Stimulated activated CD8-positive, alpha-beta memory T cell treated with anti-CD3 and anti-CD28 coated beads, Interleukin-15, amount 100 ng/mL, for 24 hours (primary cell): ENCODE data around the gene CYP2S1.
"Not testable (repeated sequence)": the region's sequence is repeated elsewhere in the genome, so short reads cannot be mapped to it uniquely, and the experiment has no call there.

Source experiments
- DNase-seq: peaks from one replicate; pipeline ENCODE4 v3.0.0-alpha.2; 2020; ENCODE audit warnings: low read depth

Gene CYP2S1

DNA sequence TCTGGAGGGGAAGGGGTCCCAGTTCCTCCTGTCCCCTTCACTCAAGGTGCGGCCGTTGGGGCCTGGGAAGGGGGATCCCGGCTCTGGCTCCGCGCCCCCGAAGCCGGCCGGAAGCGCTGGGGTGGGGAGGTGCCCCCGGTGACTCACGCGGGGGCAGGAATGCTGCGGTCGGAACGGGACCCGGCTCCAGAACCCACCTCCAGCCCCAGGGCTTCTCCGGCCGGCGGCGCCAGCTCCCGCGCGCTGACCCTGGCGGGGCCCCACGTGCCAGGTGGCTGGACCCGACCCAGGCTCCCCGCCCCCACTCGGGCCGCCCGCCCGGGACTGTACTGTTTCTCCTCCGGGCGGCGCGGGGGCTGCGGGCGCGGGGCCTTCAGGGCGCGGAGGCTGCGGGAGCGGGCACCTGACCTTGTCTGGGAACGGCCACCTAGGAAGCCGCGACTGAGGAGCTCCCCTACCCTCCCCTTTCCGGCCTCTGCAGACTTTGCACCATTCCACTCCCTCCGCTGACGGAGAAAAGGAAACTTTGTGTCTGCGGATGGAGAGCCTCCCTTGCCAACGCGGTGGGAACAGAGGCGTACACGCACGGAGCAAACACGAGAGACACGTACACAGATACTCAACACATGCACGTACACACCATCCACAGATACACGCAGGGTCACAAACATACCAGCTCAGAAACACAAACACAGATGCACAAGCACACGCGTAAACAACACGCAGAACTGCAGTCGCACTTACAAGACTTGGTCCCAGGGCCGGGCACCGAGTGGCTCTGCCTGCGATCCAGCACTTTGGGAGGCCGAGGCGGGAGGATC, 33.2 kb downstream of the CYP2S1 start:
- no peak for DNase-seq

DNA sequence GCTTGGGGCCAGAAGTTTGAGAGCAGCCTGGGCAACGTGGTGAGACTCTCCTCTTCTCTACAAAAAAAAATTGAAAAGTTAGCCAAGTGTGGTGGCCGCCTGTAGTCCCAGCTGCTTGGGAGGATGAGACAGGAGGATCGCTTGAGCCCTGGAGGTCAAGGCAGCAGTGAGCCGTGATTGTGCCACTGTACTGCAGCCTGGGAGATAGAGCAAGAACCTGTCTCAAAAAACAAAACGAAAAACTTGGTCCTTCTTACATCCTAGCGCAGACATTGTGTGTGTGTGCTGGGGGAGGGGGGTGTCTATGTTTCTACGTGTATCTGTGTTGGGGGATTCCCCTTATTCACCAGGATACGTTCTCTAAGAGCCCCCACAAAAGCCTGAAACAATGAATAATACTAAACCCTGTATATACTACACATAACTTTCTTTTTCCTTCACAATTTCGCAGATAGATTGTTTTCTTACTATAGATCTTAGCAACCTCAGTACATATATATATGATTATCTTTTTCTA, 33.9 kb downstream of the CYP2S1 start:
- DNase-seq: no peak

DNA sequence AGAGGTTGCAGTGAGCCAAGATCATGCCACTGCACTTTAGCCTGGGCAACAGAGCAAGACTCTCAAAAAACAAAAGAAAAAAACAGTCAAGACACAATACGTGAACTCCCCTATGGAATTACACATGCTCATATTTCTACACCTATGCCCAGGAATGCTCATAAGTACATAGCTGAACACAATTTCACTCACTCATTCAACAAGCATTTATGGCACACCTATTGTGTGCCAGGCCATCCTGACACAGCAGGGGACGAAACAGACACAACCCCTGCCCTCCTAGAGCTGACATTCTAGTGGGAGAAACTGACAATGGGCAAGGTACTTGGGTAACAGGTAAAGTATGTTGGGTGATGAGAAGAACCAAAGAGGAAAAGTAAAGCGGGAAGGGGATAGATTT, 35.5 kb downstream of the CYP2S1 start:
- no peak for DNase-seq

DNA sequence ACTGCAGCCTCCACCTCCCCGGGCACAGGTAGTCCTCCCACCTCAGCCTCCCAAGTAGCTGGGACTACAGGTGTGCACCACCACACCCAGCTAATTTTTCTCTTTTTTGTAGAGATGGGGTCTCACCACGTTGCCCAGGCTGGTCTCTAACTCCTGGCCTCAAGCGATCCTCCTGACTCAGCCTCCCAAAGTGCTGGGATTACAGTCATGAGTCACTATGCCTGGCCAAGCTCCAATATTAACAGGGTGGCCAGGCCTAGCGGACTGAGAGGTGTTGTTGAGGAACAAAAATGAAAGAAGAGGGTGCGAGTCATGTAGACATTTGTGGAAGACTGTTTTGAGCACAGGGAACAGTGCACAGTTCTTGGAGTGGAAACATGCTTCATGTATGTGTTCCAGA, 36.3 kb downstream of the CYP2S1 start:
- not testable (repeated sequence) for DNase-seq

DNA sequence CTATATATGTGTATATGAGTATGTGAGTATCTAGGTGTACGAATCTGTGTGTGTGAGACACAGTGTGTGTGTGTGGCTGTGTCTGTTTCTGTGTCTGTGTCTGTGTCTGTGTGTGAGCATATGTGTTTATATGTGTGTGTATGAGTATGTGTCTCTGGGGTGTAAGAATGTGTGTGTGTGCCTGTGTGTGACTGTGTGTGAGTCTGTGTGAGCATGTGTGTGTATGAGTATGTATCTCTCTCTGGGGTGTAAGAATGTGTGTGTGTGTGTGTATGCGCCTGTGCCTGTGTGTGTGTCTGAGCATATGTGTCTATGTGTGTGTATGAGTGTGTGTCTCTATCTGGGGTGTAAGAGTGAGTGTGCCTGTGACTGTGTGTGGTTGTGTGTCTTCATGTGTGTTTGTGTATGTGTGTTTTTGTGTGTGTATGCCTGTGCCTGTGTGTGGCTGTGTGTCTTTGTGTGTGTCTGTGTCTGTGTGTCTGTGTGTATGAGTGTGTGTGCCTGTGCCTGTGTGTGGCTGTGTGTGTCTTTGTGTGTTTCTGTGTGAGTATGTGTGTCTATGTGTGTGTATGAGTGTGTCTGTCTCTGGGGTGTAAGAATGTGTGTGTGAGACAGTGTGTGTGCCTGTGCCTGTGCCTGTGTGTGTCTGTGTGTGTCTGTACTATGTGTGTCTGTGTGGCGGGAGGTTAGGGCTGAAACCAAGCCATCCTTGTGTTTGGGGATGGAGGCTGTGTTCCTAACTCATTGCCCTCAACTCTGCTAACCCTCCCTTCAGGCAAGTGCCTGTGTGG, 37.2 kb downstream of the CYP2S1 start:
- no peak for DNase-seq

DNA sequence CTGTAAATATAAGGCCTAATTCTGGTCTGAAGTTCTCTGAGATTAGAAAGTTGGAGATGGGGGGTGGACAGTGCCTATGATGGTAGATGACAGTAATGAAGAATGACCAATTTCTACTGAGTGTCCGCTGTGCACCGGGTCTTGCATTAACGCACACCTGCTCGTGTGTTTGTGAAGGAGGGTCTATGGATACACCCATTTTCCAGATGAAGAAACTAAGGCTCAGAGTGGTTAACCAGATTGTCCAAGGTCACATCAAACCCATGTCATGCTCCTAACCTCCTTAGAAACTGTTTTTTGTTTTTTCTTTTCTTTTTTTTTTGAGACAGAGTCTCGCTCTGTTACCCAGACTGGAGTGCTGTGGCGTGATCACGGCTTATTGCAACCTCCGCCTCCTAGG, 39.7 kb downstream of the CYP2S1 start:
- no peak for DNase-seq

DNA sequence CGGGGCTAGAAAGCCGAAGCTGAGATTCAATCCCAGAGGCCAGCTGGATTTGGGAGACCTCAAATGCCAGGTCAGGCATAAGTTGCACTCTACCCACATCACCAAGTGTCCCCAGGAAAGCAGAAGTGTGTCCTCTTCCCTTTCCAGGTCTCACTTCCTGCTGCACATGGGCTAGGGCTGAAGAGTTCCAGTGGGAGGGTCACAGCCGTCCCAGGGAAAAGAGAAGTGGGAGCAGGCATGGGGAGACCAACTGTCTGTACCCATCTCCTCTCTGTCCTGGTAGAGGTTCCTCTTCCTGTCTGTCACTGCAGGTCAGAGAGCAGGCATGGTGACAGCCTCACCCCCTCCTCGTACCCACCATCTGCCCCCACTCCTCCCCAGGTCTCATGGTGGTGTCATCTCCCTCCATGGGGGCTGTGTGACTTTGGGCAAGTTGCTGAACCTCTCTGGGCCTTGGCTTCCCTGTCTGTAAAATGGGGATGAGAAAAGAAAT, 40.8 kb downstream of the CYP2S1 start:
- DNase-seq: no peak

DNA sequence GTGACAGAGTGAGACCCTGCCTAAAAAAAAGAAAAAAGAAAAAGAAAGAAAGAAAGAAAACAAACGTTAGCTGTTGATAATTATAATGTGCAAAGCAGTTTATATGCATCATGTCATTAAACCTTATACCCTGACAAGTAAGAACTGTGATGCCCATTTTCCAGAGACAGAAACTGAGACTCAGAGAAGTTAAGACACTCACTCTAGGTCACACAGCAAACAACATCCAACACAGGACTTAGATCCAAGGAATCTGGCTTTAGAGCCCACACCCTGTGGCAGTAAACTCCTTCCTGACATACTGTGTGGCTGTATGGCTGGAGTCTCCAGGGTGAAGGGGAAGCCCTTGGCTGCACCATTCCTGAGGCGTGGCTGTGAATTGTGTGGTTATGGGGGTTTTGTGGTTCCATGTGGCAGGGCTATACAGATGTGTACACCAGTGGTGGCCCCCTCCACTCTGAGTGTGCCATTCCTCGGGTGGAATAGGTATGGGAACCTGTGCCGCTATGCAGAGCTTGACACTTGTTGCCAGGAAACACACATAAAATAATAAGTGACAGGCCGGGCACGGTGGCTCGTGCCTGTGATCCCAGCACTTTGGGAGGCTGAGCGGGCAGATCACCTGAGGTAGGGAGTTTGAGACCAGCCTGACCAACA, 41.6 kb downstream of the CYP2S1 start:
- DNase-seq: no peak

DNA sequence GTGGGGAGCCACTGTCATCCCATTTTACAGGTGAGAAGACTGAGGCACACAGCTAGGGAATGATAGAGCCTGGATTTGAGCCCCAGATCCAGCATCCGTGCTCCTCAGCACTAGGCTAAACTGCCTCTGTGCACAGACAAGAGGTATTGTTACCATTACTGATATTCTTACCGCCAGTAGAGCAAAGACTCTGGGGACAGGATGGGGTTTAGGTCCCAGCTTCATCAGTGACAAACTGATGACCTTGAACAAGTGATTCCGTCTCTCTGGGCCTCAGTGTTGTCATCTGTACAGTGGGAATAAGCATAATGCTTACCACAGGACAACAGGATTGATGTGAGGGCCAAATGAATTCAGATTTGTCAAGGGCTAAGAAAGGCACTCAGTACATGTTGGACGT, 42.5 kb downstream of the CYP2S1 start:
- DNase-seq: no peak

DNA sequence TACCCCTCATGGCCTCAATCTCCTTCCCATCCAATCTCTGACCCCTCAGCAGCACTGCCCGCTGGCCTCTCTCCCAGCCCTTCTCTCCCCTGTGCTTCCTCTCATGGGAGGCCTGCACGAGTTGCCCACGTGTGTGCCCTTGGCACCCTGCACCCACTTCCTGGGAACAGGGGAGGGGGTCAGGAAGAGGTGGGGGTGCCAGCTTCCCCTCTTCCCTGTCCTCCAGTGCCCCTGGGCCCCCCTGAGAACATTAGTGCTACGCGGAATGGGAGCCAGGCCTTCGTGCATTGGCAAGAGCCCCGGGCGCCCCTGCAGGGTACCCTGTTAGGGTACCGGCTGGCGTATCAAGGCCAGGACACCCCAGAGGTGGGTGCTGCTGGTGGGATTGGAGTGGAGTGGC, 45.2 kb downstream of the CYP2S1 start:
- DNase-seq: no peak

DNA sequence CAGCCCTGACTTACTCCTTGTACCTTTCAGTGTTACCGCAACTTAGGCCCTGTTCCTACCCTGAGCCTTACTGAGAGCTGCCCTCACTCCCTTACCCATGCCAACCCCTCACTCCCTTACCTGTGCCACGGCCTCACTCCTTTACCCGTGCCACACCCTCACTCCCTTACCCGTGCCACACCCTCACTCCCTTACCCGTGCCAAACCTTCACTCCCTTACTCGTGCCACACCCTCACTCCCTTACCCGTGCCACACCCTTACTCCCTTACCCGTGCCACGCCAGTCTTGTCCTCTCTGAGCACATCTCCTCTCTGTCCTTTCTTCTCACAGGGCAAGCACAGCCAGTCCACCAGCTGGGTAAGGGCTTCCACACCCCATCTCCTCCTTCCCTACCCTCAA, 46.3 kb downstream of the CYP2S1 start:
- no peak for DNase-seq

DNA sequence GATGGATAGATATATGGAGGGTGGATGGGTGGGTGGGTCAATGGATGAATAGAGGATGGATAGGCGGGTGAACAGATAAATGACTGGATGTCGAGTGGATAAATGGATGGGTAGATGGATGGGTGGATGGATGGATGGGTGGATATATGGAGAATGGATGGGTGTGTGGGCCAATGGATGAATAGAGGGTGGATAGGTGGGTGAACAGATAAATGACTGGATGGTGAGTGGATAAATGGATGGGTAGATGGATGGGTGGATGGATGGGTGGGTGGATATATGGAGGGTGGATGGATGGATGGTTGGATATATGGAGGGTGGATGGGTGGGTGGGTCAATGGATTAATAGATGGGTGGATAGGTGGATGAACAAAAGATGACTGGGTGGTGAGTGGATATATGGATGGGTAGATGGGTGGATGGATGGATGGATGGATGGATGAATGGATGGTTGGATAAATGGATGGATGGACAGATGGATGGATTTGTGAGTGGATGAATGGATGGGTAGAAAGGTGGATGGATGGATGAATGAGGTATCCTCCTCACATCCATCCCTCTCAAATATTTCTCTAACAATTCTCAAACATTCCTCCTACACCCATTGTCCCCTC, 47.0 kb downstream of the CYP2S1 start:
- no peak for DNase-seq

DNA sequence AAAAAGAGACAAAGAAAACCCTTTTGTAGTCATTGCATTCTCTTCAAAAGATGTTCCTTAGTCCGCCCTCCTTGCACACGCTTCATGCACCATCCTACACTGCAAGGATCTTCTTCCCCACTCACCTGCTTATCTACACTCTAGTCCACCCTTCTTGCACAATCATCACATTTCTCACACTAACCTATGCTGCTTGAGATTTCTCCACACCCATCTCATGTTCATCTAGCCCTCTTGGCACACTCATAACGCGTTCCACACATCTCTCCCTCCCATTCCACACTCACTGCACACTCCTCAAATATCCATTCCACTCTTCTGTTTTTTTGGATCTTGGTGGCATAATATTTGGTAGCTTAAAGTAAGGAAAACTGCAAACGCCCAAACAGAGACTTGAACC, 48.8 kb downstream of the CYP2S1 start:
- DNase-seq: no peak

DNA sequence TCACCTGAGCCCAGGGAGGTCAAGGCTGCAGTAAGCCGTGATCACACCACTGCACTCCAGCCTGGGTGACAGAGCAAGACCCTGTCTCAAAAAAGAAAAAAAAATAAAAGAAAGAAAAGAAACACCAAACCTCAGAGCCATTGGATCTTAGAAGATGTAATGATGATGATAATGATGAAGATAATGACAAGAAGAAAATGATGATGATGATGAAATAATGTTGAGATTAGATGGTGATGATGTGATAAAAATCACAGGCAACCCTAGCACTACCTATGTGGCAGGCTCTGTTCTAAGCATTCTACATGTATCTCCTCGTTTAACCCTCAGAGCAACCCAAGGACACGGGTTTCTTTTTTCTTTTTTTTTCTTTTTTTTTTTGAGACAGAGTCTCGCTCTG, 51.1 kb downstream of the CYP2S1 start:
- no peak for DNase-seq

DNA sequence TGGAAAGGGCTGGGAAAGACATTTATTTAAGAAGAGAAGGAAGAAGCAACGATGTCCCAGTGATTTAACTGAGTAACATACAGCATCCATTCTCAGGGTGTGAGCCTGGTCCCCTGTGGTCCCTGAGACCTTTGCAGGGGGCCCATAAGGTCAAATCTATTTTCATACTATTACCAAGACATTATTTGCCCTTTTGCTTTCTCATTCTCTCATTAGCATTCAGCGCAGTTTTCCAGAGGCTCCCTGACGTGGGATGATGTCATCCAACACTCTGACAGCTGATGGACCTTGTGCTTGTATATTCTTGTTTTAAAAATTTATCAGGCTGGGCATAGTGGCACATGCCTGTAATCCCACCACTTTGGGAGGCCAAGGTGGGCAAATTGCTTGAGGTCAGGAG, 52.8 kb downstream of the CYP2S1 start:
- DNase-seq: no peak

DNA sequence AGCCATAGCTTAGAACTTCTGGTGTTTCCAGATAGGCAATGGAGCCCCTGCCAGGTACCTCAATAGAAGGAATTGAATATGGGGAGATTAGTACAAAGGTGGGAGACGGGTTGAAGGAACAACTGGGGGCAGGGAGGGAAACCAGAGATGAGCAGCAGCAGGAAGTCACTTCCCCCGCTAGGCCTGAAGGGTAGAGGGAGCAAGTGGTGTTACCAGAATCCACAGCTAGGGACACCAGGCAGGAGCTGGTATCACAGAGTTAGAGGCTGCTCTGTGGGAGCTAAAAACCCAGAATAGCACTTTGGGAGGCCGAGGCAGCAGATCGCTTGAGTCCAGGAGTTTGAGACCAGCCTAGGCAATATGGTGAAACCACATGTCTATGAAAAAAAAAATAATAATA, 55.9 kb downstream of the CYP2S1 start:
- DNase-seq: no peak

DNA sequence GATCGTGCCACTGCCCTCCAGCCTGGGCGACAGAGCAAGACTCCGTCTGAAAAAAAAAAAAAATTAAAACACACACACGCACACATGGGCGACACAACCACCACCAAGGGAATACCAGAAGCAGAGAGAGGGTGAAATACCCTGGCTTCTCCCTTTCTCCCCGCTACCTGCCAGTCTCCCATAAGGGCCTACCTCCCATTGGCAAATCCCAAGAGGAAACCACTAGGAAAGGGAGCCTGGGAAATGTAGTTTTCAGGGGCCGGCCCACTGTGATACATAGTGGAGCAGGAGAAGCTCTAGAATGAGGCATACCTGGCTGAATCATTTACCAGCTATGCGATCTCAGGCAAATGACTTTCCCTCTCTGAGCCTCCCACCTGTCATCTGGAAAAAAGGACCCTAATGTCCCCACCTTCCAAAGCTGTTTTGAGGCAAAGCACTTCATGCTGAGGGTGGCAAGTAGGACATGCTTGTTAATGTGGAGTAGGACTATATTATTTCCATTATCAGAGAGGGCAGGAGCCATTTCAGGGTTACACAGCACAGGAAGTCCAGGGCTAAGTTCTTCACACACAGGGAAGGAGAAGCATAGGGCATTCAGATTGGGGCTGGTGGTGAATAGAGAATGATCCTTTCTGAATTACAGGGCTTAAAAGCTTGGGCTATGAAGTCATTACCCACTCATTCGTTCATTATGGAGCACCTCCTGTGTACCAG, 56.8 kb downstream of the CYP2S1 start:
- no peak for DNase-seq

DNA sequence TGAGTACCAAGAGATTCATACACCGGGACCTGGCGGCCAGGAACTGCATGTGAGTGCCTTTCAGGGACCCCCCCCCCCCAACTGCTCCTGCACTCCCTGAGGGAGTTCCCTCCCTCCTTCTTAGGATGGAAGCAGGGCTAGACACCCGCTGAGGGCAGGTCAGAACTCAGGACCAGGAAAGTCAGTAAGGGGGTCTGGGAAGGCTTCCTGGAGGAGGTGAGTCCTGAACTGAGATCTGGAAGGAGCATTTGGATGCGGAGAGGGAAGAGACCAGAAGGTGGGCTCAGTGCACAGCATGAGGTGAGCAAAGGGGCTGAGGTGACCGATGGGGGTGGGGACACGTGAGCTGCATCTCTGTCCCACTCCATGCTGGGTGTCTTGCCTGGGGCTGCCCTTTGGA, 60.6 kb downstream of the CYP2S1 start:
- no peak for DNase-seq

DNA sequence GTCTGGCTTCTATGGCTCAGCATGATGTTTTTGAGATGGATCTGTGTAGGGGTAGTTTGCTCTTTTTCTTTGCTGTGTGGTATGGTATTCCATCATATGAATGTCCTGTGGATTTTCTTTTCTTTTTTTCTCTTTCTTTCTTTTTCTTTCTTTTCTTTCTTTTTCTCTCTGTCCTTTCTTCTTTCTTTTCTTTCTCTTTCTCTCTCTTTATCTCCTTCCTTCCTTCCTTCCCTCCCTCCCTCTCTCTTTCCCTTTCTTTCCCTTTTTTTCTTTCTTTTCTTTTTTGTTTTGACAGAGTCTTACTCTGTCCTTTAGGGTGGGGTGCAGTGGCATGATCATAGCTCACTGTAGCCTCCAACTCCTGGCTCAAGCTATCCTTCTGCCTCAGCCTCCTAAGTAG, 62.2 kb downstream of the CYP2S1 start:
- DNase-seq: no peak
